SK-N-SH treated with all-trans-retinoic acid at 6 μM for 48 hours (cell line): ENCODE measurements around the gene TSPAN3.

ENCODE experiments used
- ATAC-seq: fragments of 200-7000 bp; cut with Tn5 transposase; 3 replicates; pipeline ENCODE4 v1.9.1; 2020; ENCODE audit warnings: mild to moderate bottlenecking, moderate library complexity
- ARNTL ChIP-seq: fragments of 450-650 bp; formaldehyde crosslinking; IDR thresholded peaks from 2 replicates; pipeline ENCODE4 v1.5.0; 2020; ENCODE audit warnings: low read depth, mild to moderate bottlenecking, moderate library complexity, borderline replicate concordance
- BACH2 ChIP-seq: fragments of 250-450 bp; sonication (Bioruptor Pico); IDR thresholded peaks from 2 replicates; pipeline ENCODE4 v1.9.0; 2021; ENCODE audit warnings: mild to moderate bottlenecking, borderline replicate concordance
- CREB5 ChIP-seq: fragments of 250-450 bp; sonication (Bioruptor Pico); IDR thresholded peaks from 2 replicates; pipeline ENCODE4 v1.5.1; 2020; ENCODE audit warnings: low read depth, mild to moderate bottlenecking, moderate library complexity
- CSDC2 ChIP-seq: fragments of 250-450 bp; sonication (Bioruptor Pico); IDR thresholded peaks from 2 replicates; pipeline ENCODE4 v1.5.0; 2020; ENCODE audit warnings: mild to moderate bottlenecking, moderate library complexity
- ESRRG ChIP-seq: fragments of 250-450 bp; sonication (Bioruptor Pico); IDR thresholded peaks from 2 replicates; pipeline ENCODE4 v1.6.1; 2021; ENCODE audit warnings: mild to moderate bottlenecking
- ISL1 ChIP-seq: fragments of 250-450 bp; sonication (Bioruptor Pico); IDR thresholded peaks from 2 replicates; pipeline ENCODE4 v2.1.2; 2022; ENCODE audit warnings: mild to moderate bottlenecking, moderate library complexity
- POU6F1 ChIP-seq: fragments of 250-450 bp; sonication (Bioruptor Pico); IDR thresholded peaks from 2 replicates; pipeline ENCODE4 v1.8.0; 2021; ENCODE audit warnings: low read depth, mild to moderate bottlenecking, moderate library complexity, borderline replicate concordance
- PPARA ChIP-seq: fragments of 250-450 bp; sonication (Bioruptor Pico); IDR thresholded peaks from 2 replicates; pipeline ENCODE4 v1.5.0; 2020; ENCODE audit warnings: mild to moderate bottlenecking, borderline replicate concordance
- RARB ChIP-seq: fragments of 250-450 bp; sonication (Bioruptor Pico); IDR thresholded peaks from 2 replicates; pipeline ENCODE4 v1.8.0; 2021; ENCODE audit warnings: mild to moderate bottlenecking, moderate library complexity
- SNAI2 ChIP-seq: fragments of 250-450 bp; sonication (Bioruptor Pico); IDR thresholded peaks from 2 replicates; pipeline ENCODE4 v1.5.0; 2020; ENCODE audit warnings: mild to moderate bottlenecking, moderate library complexity
- TCF4 ChIP-seq: fragments of 250-450 bp; sonication (Bioruptor Pico); IDR thresholded peaks from 2 replicates; pipeline ENCODE4 v1.8.0; 2021; ENCODE audit warnings: mild to moderate bottlenecking, moderate library complexity, borderline replicate concordance
- TOX ChIP-seq: fragments of 250-450 bp; sonication (Bioruptor Pico); IDR thresholded peaks from 2 replicates; pipeline ENCODE4 v1.8.0; 2021; ENCODE audit warnings: mild to moderate bottlenecking, moderate library complexity, borderline replicate concordance
- TSHZ2 ChIP-seq: fragments of 250-450 bp; sonication (Bioruptor Pico); IDR thresholded peaks from 2 replicates; pipeline ENCODE4 v1.5.0; 2020; ENCODE audit warnings: mild to moderate bottlenecking, moderate library complexity
- ZC3H10 ChIP-seq: fragments of 250-450 bp; sonication (Bioruptor Pico); IDR thresholded peaks from 2 replicates; pipeline ENCODE4 v1.5.1; 2021; ENCODE audit warnings: mild to moderate bottlenecking, moderate library complexity
- ZFP3 ChIP-seq: fragments of 250-450 bp; sonication (Bioruptor Pico); IDR thresholded peaks from 2 replicates; pipeline ENCODE4 v1.5.0; 2020; ENCODE audit warnings: mild to moderate bottlenecking, moderate library complexity
- ZFP30 ChIP-seq: fragments of 450-650 bp; formaldehyde crosslinking; IDR thresholded peaks from 2 replicates; pipeline ENCODE4 v1.5.0; 2022; ENCODE audit warnings: mild to moderate bottlenecking, moderate library complexity
- ZNF70 ChIP-seq: fragments of 450-650 bp; formaldehyde crosslinking; IDR thresholded peaks from 2 replicates; pipeline ENCODE4 v1.5.0; 2020; ENCODE audit warnings: mild to moderate bottlenecking, moderate library complexity
- ZNF8 ChIP-seq: fragments of 450-650 bp; formaldehyde crosslinking; IDR thresholded peaks from 2 replicates; pipeline ENCODE4 v1.5.0; 2020; ENCODE audit warnings: mild to moderate bottlenecking, moderate library complexity
- TF ChIP-seq, protein P1 (sequence below): fragments of 250-450 bp; sonication (Bioruptor Pico); IDR thresholded peaks from 2 replicates; pipeline ENCODE4 v1.5.1; 2021; ENCODE audit warnings: mild to moderate bottlenecking, moderate library complexity
- TF ChIP-seq, protein P2 (sequence below): fragments of 250-450 bp; sonication (Bioruptor Pico); IDR thresholded peaks from 2 replicates; pipeline ENCODE4 v1.8.0; 2020; ENCODE audit warnings: mild to moderate bottlenecking, moderate library complexity, borderline replicate concordance

TSPAN3 gene

DNA sequence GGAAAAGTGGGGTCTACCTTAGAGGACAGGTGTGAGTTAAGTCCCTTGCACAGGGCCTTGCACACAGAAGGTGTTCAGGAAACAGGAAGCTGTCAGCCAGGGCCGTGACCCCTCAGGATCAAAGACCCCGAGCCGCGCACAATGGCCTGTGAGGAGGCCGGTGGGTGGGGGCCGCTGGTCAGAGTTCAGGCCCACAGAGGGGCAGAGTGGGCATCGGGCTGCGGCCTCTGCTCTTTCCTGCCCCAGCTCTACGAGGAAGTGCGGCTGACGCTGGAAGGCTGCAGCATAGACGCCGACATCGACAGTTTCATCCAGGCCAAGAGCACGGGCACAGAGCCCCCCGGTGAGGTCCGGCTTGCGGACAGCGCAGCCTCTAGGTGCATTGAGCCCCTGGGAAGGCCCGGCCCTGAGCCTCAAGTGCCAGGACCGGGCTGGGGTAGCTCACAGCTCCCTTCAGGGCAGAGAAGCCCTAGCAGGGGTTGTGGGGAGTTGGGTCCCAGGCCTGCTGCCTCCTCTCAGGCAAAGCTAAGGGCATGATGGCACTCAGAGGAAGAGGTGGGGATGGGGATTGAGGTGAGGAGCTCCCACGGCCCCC, 38.8 kb downstream of the TSPAN3 start:
- ATAC-seq, result no peak
- TF ChIP-seq ZFP30 (CRISPR knock-in tag) (no peak), TSHZ2 (CRISPR knock-in tag) (no peak), ZNF8 (CRISPR knock-in tag) (no peak)
- TF ChIP-seq, protein P1, sequence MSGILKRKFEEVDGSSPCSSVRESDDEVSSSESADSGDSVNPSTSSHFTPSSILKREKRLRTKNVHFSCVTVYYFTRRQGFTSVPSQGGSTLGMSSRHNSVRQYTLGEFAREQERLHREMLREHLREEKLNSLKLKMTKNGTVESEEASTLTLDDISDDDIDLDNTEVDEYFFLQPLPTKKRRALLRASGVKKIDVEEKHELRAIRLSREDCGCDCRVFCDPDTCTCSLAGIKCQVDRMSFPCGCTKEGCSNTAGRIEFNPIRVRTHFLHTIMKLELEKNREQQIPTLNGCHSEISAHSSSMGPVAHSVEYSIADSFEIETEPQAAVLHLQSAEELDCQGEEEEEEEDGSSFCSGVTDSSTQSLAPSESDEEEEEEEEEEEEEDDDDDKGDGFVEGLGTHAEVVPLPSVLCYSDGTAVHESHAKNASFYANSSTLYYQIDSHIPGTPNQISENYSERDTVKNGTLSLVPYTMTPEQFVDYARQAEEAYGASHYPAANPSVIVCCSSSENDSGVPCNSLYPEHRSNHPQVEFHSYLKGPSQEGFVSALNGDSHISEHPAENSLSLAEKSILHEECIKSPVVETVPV (CRISPR knock-in tag), result no peak
- TF ChIP-seq, all 23 proteins: peak for 0

GRCh38 chr15:77031376-77032050, 39.4 kb downstream of the TSPAN3 start:
- no peak for ATAC-seq

More at GRCh38 chr15:77031376-77032050, 39.4 kb downstream of the TSPAN3 start:
- TF ChIP-seq ZFP3 (CRISPR knock-in tag), result no peak
- no peak for TF ChIP-seq PPARA (CRISPR knock-in tag)
- no peak for TF ChIP-seq POU6F1 (CRISPR knock-in tag)
- no peak for TF ChIP-seq TOX (CRISPR knock-in tag)
- no peak for TF ChIP-seq TCF4
- no peak for TF ChIP-seq ISL1 (CRISPR knock-in tag)
- no peak for TF ChIP-seq ZNF70
- no peak for TF ChIP-seq CSDC2
- TF ChIP-seq CREB5, result no peak
- no peak for TF ChIP-seq ESRRG (CRISPR knock-in tag)
- TF ChIP-seq ZNF8 (CRISPR knock-in tag), result no peak
- TF ChIP-seq ZC3H10 (CRISPR knock-in tag), result no peak
- no peak for TF ChIP-seq SNAI2 (CRISPR knock-in tag)
- TF ChIP-seq ARNTL, result no peak
- TF ChIP-seq RARB (CRISPR knock-in tag), result no peak
- TF ChIP-seq, protein P2, sequence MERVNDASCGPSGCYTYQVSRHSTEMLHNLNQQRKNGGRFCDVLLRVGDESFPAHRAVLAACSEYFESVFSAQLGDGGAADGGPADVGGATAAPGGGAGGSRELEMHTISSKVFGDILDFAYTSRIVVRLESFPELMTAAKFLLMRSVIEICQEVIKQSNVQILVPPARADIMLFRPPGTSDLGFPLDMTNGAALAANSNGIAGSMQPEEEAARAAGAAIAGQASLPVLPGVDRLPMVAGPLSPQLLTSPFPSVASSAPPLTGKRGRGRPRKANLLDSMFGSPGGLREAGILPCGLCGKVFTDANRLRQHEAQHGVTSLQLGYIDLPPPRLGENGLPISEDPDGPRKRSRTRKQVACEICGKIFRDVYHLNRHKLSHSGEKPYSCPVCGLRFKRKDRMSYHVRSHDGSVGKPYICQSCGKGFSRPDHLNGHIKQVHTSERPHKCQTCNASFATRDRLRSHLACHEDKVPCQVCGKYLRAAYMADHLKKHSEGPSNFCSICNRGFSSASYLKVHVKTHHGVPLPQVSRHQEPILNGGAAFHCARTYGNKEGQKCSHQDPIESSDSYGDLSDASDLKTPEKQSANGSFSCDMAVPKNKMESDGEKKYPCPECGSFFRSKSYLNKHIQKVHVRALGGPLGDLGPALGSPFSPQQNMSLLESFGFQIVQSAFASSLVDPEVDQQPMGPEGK (CRISPR knock-in tag), result no peak
- no peak for TF ChIP-seq ZFP30 (CRISPR knock-in tag)
- TF ChIP-seq, protein P1 (CRISPR knock-in tag), result no peak
- no peak for TF ChIP-seq TSHZ2 (CRISPR knock-in tag)
- no peak for TF ChIP-seq BACH2 (CRISPR knock-in tag)
